Occipital lobe (tissue), 2 donors: ENCODE results near the gene CEBPE. TPM values are rescaled to one million over a fixed set of nuclear protein-coding genes. Genes with fewer than 3 reads are reported as not detected.
"Not testable (repeated sequence)": the region's sequence is repeated elsewhere in the genome, so short reads cannot be mapped to it uniquely, and the experiment has no call there.

Experiments
- DNase-seq: peaks from one replicate; lab custom pipeline; 2025; lab: John Stamatoyannopoulos, UW
- total RNA-seq: library from RNA; depleted of rRNA; stranded (reverse); fragments of >200 nt; gene quantifications from one replicate; pipeline ENCODE4 v1.2.3, GENCODE V29; 2014

CEBPE gene
- total RNA-seq, 1 donor from 2014 or later, result 0.31 TPM

DNA sequence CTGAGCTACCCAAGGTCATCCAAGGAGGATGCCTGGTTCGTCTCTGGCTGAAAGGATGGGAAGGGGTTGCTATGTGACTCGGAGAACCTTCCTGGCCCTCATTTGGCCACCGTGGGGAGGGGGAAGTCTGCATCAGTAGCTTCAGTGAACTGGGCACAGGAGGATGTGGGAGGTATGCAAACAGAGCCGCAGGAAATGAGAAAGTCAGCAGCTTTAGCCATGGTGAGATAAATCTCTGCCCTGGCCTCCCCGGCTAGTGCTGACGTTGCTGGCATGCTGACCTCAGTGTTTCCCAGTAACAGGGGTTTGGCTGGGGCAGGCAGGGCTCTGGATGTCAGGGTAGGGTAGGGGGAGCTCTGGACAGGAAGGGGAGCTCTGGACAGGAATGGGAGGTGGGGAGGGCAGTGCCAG, 2.3 kb upstream of the CEBPE start:
- DNase-seq, result no peak

DNA sequence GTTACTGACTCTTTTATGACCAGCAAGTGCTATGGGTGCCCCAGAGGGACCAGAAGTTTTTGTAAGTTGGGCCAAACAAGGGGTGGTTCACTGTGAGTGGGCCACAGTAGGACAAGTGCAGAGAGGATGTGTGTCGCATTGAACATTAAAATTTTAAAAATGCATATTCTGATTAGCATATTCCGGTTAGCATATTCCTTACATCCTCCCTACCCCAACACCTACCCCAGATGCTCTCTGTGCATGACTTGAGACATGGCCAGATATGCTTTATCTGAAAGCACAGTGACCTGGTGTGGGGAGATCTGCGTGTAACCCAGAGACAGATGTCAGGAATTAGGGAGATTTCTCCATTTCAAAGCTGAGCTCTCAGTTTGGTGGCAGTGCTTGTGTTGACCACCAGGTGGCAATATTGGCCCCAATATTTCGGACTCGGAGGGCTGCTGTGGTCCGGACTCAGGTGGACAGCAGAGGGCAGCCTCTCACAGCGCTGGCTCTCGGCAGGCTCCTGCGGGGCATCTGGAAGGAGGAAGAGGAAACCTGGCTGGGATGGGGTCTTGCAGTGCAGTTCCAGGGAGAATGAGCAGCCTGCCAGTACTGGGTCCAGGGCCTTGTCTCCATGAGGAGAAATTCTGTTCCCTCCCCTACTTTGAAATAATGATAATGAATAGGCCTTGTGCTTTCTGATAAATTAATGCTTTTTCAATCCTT, 1.6 kb upstream of the CEBPE start:
- DNase-seq, result peak; percentile 86

DNA sequence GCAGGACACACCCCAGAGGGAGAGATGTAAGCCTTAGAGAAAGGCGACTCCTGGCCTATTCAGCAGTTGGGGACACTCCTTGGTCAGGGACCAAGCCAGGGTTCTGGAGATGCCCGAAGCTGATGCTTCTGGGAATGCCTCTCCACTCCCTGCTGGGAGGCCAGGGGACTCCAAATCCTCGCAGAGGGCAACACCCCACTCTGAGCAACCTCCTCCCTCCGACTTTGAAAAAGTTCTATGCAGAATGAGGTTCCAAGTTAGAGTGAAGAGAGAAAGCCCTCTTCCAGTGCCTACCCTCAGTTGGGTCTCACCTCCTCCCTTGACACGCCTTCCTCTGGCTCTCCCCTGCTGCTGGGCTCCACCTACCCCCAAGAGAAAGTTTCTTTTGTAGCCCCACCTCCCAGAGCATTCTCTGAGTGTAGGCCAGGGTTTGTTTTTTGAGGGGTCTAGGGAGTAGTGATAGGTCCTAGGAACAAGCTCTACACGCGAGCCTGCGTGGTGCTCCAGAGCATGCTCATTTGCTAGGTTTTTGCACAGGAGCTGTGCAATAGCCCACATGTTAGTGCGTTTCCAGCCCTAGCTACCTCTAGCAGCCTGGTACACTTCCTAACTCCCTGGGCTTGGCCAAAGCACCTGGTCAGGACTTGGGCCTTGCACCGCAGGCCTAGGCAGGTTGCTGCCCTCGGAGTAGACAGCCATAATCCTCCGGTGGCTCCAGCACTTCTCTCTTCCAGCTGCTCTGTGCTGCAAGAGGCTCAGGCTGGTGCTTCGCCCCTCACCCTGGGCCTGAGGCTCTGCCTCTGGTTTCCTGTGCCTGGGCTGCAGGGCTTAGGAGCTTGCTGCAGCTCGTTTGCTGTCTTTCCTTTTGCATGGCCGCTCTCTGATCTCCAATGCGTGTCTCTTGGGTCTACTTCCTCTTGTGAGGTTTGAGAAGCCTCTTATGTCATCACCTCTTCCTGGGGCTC, 590 bp upstream of the CEBPE start:
- DNase-seq, result no peak

DNA sequence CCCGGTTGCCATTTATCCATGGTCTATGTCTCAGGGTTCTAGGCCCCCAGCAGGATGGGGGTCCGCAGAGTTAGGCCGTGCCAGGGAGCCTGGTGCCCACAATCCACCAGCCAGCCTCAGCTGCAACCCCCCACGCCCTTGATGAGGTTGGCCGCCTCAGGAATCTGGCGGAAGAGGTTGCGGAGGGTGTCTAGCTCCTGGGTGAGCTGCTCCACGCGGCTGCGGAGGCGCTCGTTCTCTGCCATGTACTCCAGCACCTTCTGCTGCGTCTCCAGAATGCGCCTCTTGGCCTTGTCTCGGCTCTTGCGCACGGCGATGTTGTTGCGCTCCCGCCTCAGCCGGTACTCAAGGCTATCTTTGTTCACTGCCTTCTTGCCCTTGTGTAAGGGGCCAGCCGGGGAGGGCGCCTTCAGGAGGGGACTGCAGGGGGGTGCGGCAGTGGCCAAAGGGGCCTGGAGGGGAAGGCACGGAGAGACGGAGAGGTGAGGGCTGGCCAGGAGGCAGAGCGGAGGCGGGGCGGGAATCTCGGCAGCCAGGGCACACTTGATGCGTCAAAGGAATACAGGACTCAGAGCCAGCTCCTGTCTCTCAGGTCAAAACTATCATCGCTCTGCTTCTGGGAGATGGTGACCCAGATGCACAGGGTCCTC, 1.6 kb downstream of the CEBPE start:
- no peak for DNase-seq

DNA sequence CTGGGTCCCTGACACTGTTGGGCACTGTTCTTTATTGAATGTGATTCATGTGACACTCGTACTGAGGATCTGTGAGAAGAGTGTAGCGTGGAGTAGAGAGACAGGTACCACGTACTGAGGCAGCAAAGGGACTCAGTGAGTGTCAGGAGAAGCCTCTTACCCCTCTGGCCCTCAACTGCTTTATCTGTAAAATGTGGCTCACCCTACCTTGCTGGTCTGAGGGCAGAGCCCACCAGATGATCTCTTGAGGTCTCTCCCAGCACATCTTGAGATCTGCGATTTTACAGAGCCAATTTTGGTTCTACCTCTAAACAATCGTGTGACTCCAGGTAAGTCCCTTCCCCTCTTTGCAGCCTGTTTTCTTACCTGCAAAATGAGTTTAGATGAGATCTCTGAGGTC, 3.1 kb downstream of the CEBPE start:
- no peak for DNase-seq

DNA sequence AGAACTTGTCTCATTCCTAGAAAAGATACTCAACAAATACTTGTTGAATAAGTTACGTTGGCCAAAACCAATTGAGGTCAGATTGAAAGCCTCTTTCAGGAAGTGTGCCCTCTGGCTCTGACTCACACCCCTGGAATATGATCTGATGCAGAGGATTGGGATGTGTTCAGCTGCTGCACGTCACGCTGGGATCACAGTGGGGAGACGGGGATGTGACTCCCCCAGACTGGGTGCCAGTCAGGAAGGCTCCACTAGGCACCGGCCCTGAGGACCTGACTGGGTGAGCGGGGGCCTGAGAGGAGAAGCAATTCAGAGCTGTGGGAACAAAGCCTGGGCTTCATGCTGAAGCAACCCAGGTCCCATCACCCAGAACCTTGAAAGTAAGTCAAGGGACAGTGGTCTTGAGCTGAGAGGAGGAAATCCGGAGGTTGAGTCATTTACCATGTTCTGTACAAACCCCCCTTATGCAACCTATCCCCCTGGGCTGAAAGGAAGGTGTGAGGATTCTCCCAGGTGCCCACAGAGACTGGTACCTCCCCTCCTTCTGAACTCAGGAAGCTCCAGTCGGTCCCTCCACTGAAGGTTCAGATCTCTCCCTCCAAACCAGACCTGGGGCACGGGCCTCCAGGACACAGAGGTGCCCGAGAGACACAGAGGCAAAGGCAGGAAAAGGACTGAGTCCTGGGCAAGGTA, 3.9 kb downstream of the CEBPE start:
- no peak for DNase-seq

DNA sequence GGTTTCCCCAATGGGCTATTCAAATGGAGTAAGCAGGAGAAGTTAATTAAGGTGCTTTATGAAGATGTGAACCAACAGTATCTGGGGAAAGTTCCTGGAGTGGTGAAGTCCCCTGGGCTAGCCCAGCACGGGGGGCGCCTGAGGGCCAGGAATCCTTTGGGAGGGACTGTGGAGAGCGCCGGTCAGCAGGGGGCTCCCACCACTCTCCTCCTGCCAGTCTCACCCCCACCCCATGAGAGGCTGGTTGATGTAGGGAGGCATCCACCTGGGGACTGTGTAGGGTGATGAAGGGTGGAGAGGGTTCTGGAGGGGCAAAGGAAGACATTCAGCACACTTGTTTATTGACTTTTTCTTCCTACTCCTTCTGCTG, 4.4 kb downstream of the CEBPE start:
- DNase-seq, result no peak

DNA sequence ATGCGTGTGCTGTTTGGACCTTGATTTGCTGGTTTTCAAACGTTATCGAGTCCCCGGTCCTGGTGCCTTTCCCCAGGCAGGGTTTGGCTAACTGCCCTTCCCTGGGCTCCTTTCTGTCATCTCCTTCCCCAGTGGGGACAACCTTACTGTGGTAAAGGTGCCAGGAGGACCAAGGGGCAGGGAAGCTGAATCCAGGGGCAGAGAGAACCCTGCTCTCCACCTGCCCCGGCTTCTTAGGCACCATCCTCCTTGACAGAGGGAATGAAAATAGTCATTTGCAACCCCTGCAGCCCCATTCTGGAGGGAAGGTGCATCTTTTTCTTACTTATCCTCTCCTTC, 5.0 kb downstream of the CEBPE start:
- DNase-seq, result no peak

DNA sequence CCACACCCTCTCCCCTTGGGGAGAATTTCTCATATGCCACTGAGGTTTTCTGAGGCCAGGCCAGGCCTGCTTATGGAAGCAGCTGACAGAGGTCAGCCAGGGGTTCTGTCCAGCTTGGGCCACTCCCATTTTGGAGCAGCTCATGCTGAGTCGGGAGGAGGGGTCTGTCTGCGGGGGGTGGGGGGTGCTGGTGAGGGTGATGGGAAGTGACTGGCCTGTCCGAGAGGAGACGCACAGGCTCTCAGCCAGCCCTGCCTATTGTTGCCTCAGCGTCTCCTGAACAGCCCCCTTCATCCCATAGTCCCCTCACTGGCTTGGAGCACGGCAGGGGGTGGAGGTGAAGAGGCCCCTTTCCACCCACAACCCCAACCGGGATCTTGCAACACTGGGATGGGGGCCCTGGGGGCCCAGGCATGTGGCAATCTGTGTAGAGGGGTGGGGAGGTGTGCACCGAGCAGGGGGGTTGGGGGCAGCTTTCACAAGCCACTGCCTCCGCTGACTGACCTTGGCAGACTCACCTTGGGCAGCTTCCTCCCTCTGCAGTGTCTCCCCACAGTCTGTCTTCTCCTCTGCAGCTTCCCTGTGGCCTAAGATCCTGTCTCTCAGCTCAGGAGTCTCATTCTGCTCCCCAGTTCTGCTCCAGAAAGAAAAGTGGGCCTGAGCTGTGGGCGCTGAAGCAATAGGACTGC, 5.5 kb downstream of the CEBPE start:
- no peak for DNase-seq

DNA sequence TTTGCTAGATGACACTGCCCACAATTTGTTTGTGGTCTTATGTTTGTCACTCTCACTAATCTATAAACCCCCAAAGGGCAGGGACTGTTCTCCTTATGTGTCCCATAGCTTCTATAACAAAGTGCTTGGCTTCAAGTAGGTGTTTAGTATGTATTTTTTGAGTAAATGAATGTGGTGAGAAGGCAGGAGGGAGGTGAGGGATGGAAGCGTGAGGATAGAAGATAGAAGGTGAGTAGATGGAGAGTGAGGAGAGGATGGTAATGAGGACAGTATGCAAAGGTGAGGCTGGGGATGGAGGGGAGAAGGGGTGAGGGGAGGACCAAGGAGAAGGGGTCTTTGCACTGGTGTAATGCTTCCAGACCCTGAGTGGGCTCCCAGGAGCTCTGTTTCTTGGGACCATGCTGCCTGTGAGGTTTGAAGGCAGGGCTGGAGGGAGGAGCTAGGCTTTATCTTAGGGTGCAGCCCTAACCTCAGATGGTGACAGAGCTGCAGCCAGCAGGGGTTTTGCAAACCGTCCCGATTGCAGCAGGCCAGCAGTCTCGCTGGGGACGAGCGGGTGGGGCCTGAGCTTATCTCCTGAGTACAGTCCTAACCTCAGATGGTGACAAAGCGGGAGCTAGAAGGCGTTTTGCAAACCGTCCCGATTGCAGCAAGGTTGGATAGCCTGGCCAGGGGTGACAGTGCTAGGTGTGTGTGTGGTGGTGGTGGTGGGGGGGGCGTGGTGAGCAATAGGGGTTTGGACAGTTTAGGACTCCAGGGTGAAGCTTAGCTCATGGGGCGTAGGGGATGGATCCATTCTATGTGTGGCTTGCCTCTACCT, 6.5 kb downstream of the CEBPE start:
- DNase-seq, result no peak

DNA sequence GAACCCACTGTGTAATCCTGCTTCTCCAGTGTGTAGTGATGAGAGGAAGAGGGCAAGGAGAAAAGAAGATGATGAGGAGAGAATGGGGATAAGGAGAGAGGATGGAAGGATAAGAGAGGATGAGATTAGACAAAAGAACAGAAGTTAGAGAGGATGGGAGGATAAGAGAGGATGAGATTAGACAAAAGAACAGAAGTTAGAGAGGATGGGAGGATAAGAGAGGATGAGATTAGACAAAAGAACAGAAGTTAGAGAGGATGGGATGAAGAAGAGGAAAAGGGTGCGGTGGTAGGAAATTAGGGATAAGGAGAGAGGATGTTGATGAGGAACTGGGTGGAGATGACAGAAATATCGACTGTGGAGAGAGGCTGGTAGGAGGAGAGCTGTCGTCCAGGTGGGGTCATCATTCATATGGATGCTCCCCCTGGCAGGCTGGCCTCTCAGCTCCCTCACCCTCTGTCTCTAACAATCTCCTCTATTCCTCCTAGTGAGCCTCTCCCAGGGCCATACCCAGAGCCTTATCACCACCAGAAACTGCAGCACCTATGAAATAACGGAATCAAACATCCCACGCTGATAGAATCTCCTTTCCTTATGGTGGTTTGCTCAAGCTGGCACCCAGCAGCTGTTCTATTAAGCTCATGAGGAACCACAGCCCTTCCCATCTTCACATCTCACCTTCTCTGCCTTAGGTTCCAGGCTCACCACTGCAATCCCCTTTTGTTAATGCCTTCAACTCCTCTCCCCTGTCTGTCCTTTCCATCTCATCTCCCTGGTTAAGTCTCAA, 8.3 kb downstream of the CEBPE start:
- no peak for DNase-seq

DNA sequence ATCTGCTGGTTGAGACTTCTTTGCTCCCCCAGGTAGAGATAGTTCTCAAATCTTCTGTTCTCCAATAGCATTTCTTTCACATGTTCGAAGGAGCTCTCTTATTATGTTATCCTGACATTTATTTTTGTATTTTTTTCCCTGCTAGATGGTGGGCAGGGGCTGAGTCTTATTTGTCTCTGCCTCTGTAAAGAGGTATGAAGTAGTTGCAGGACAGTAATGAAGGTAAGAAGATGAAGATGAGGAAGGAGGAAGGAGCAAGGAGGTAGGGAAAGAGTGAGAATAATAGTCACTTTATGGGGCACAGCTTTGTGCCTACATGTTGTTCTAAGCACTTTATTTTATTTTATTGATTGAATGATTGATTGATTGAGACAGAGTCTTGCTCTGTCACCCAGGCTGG, 9.3 kb downstream of the CEBPE start:
- no peak for DNase-seq

DNA sequence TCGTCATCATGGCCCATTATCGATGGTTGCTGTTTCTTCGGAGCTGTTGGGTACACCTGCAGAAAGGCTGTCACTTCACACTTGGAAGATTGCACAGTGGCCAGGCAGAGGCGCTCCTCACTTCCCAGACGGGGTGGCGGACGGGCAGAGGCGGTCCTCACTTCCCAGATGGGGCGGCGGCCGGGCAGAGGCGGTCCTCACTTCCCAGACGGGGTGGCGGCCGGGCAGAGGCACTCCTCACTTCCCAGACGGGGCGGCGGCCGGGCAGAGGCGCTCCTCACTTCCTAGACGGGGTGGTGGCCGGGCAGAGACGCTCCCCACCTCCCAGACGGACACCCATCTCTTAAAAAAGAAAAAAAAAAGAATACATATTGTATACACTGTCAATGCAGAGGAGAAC, 10.9 kb downstream of the CEBPE start:
- DNase-seq, result not testable (repeated sequence)

DNA sequence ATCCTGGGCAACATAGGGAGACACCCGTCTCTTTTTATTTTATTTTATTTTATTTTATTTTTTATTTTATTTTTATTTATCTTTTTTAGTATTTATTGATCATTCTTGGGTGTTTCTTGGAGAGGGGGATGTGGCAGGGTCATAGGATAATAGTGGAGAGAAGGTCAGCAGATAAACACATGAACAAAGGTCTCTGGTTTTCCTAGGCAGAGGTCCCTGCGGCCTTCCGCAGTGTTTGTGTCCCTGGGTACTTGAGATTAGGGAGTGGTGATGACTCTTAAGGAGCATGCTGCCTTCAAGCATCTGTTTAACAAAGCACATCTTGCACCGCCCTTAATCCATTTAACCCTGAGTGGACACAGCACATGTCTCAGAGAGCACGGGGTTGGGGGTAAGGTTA, 11.4 kb downstream of the CEBPE start:
- DNase-seq, result not testable (repeated sequence)

DNA sequence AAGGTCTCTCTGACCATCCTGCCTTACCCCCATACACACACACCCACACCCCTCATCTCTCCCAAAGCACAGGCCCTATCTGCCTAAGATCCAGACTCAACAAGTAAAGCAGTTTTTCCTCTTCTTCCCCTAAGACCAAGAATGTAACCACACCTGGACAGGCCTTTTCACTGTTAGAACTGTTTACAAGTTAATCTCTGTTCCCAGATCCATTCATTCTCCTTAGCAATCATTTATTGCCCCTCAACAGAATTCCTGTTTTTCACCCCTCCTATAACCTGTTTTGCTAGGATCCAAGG, 12.4 kb downstream of the CEBPE start:
- DNase-seq, result no peak

DNA sequence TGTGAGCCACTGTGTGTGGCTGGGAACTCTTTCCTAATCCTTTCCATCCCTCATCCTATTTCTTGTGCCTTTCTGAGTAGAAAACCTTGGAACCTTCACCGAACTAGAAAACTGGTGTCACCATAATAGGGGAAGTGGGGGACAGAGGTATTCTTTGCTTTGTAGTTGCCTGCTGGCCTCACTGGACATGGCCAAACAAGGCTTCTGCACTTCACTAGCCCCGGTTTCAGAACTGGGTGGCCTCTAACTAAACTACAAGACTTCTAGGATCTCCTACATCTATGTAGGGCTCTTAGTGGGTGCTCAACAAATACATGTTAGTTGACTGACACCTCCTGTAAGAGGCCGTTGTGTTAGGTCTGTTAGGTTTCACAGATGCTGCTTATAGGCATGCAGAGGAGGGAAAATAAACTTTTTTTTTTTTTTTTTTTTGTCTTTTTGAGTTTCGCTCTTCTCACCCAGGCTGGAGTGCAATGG, 13.7 kb downstream of the CEBPE start:
- DNase-seq, result no peak

DNA sequence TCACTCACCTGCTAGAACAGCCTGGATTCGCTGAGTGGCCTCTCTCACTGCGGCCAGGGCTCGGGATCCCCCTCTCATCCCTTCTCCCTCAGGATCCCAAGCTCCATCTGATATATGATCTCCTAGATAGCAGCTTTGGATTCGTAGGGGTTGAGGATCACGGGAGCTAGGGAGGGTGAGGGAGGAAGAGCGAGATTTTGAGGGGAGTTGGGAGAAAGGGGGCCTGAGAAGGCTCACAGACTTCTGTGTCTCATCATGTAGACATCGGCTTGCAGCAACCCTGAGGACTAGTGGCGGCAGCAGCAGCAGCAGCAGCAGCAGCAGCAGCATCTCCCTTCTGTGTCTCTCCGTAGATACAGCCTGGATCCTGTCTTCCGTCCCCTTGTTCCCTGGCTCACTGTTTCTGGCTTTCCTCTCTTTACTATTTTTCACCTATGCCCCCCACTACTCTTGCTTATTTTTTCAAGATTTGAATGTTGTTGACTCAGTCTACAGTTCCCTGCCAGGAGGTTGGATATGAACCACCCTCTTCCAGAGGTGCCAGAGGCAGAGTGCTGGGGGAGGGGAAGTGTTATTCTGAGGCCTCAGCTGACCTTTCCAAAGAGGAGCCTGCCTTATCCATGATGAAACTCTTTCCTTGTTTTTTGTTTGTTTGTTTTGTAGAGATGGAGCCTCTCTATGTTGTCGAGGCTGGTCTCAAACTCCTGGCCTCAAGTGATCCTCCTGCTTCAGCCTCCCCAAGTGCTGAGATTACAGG, 14.3 kb downstream of the CEBPE start, which contains the start of gene CIROP:
CIROP (minus strand) TSS at position 399 of the 757 bp plus-strand sequence; CDS start at position 330, 69 bp downstream.
- no peak for DNase-seq

DNA sequence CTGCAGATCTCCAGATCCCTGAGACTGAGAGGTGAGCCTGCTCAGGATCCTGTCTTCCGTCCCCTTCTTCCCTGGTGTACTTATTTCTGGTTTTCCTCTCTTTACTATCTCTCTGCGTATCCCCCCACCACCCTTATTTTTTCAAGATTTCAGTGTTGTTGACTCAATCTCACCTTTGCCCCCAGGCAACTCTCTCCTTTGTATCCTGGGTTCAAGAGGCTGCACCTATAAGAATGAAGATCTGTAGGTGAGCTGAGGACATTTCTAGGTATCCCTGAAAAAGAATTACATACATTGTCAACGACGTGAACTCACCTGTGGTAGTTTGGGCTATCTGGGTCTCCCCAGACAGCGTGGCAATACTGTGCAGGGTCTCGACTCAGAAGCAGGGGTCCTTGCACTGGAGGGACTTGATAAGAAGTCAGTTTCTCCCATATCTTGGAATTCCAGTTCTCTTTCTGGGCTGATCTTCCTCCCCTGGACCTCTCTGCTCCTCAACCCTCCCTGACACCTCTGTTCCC, 14.9 kb downstream of the CEBPE start:
- DNase-seq, result no peak
